Measurements from ENCODE around the gene ADO. TPM values are rescaled to one million over a fixed set of nuclear protein-coding genes. Genes with fewer than 3 reads are reported as not detected.

Gene ADO
- polyA plus RNA-seq, 1 donor: 21.1 TPM

DNA sequence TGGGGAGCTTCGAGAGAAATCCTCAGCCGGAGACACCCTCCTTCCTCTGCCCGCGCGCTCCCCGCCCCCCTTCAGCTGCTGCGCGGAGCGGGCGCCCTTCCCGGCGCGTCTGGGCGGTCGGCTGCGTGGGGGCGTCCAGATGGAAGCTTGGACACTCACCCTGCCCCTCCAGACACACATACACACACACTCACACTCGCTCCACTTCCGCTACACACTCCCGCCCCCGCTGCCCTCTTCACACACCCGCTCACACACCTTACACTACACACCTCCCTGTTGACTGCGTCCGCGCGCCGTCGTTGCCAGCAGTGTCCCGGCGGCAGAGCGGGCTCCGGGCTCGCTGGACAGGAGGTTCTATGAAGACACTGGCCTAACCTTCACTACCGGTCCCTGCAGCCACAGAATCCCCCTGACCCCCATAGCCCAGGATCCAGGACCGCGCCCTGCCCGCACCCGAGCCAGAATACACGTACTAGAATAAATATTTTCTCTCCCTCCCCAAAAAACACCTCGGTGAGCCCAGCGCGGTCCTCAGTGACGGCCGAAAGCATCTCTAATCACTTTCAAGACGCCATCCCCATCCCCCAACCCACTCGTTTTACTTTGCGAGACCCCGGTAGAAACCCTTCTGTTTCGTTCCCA is 12.7 kb downstream of the ADO start:
- Histone ChIP-seq H3K4me3 (ENCODE audit: low read length) (peak overlapping the region; percentile 80), H3K27me3 (ENCODE audit: control insufficient read depth, insufficient read depth, low read length) (peaks cover 72% of the 10 kb centered on the region), H3K9me3 (ENCODE audit: control insufficient read depth, low read depth, low read length) (peaks cover 7% of the 10 kb centered on the region), H3K27ac (ENCODE audit: low read length) (peak overlapping the region; percentile 94), H3K4me1 (ENCODE audit: control insufficient read depth, insufficient read depth, low read length) (peaks cover 23% of the 10 kb centered on the region), H3K36me3 (ENCODE audit: control insufficient read depth, insufficient read depth, low read length) (no peaks in the 10 kb centered on the region)
- DNase-seq: peak; percentile 31 to 76
- WGBS (ENCODE audit: insufficient coverage, low lambda C conversion rate): 0% methylated on average over 4 of the region's 49 CpGs

- WGBS (ENCODE audit: insufficient coverage, low lambda C conversion rate): no CpG with 5 or more reads among the region's 51 CpGs
- peaks cover 7% of the 10 kb centered on the region for H3K9me3 ChIP-seq (ENCODE audit: control insufficient read depth, low read depth, low read length)
- H3K27me3 ChIP-seq (ENCODE audit: control insufficient read depth, insufficient read depth, low read length): peaks cover 69% of the 10 kb centered on the region
- peaks cover 23% of the 10 kb centered on the region for H3K4me1 ChIP-seq (ENCODE audit: control insufficient read depth, insufficient read depth, low read length)
- no peaks in the 10 kb centered on the region for H3K36me3 ChIP-seq (ENCODE audit: control insufficient read depth, insufficient read depth, low read length)
- DNase-seq: peak; percentile 71 to 85
- peak overlapping the region; percentile 80 for H3K4me3 ChIP-seq (ENCODE audit: low read length)
- peak overlapping the region; percentile 94 for H3K27ac ChIP-seq (ENCODE audit: low read length)
Observed at GRCh38 chr10:62817766-62818425, 13.4 kb downstream of the ADO start.

DNA sequence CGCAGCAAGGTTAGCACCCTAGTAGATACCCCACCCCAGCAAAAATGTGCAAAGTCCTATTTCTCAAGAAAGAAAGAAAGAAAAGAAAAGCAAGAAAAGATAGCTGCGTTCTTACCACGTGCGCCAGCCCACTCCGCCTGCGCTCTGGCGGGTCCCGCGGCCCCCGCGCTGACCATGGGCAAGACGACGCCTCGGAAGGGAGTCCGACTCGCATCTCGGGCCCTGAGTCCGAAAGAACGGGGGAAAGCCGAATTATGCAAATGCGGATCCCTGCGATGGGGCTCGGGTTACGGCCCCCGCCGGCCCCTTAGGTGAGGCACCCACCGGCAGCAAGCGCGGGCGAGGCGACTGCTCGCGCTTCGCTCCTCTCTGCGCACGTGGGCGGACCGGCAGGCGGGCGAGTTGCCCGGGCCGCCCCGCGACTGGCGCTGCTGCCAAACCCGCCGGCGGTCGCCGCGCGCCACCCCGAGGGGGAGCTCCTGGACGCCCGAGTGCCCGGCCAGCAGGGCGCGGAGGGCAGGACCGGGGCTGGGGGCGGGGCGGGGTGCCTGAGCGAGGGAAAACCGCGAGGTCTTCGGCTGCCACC is 14.0 kb downstream of the ADO start:
- peaks cover 5% of the 10 kb centered on the region for H3K9me3 ChIP-seq (ENCODE audit: control insufficient read depth, low read depth, low read length)
- H3K27ac ChIP-seq (ENCODE audit: low read length): no peak overlapping the region
- DNase-seq: peak in 1 of 2 donors; percentile 41
- H3K27me3 ChIP-seq (ENCODE audit: control insufficient read depth, insufficient read depth, low read length): peaks cover 62% of the 10 kb centered on the region
- no peaks in the 10 kb centered on the region for H3K36me3 ChIP-seq (ENCODE audit: control insufficient read depth, insufficient read depth, low read length)
- WGBS (ENCODE audit: insufficient coverage, low lambda C conversion rate): no CpG with 5 or more reads among the region's 65 CpGs
- peaks cover 23% of the 10 kb centered on the region for H3K4me1 ChIP-seq (ENCODE audit: control insufficient read depth, insufficient read depth, low read length)
- H3K4me3 ChIP-seq (ENCODE audit: low read length): peak overlapping the region; percentile 26

- 80% methylated on average over 1 of the region's 19 CpGs for WGBS (ENCODE audit: insufficient coverage, low lambda C conversion rate)
- DNase-seq: no peak
Observed at GRCh38 chr10:62819141-62819920, 14.8 kb downstream of the ADO start.

GRCh38 chr10:62820586-62820985 is 16.1 kb downstream of the ADO start:
- Histone ChIP-seq H3K4me3 (ENCODE audit: low read length) (no peak overlapping the region), H3K27me3 (ENCODE audit: control insufficient read depth, insufficient read depth, low read length) (peaks cover 50% of the 10 kb centered on the region), H3K36me3 (ENCODE audit: control insufficient read depth, insufficient read depth, low read length) (no peaks in the 10 kb centered on the region), H3K4me1 (ENCODE audit: control insufficient read depth, insufficient read depth, low read length) (peaks cover 14% of the 10 kb centered on the region), H3K9me3 (ENCODE audit: control insufficient read depth, low read depth, low read length) (peaks cover 3% of the 10 kb centered on the region), H3K27ac (ENCODE audit: low read length) (no peak overlapping the region)
- WGBS (ENCODE audit: insufficient coverage, low lambda C conversion rate): no CpG with 5 or more reads among the region's 5 CpGs
- DNase-seq: no peak

More at GRCh38 chr10:62819141-62819920, 14.8 kb downstream of the ADO start:
- no peak overlapping the region for H3K27ac ChIP-seq (ENCODE audit: low read length)
- H3K27me3 ChIP-seq (ENCODE audit: control insufficient read depth, insufficient read depth, low read length): peaks cover 60% of the 10 kb centered on the region
- H3K36me3 ChIP-seq (ENCODE audit: control insufficient read depth, insufficient read depth, low read length): no peaks in the 10 kb centered on the region
- H3K4me3 ChIP-seq (ENCODE audit: low read length): no peak overlapping the region
- H3K4me1 ChIP-seq (ENCODE audit: control insufficient read depth, insufficient read depth, low read length): peaks cover 23% of the 10 kb centered on the region
- peaks cover 3% of the 10 kb centered on the region for H3K9me3 ChIP-seq (ENCODE audit: control insufficient read depth, low read depth, low read length)

- Histone ChIP-seq H3K9me3 (ENCODE audit: control insufficient read depth, low read depth, low read length) (no peaks in the 10 kb centered on the region), H3K4me1 (ENCODE audit: control insufficient read depth, insufficient read depth, low read length) (no peaks in the 10 kb centered on the region), H3K27me3 (ENCODE audit: control insufficient read depth, insufficient read depth, low read length) (peaks cover 16% of the 10 kb centered on the region), H3K4me3 (ENCODE audit: low read length) (no peak overlapping the region), H3K36me3 (ENCODE audit: control insufficient read depth, insufficient read depth, low read length) (no peaks in the 10 kb centered on the region), H3K27ac (ENCODE audit: low read length) (no peak overlapping the region)
- no CpG with 5 or more reads among the region's 1 CpG for WGBS (ENCODE audit: insufficient coverage, low lambda C conversion rate)
- no peak for DNase-seq
Observed at GRCh38 chr10:62826273-62826672, 21.8 kb downstream of the ADO start.

- 100% methylated on average over 1 of the region's 2 CpGs for WGBS (ENCODE audit: insufficient coverage, low lambda C conversion rate)
- H3K4me3 ChIP-seq (ENCODE audit: low read length): no peak overlapping the region
- H3K9me3 ChIP-seq (ENCODE audit: control insufficient read depth, low read depth, low read length): no peaks in the 10 kb centered on the region
- no peaks in the 10 kb centered on the region for H3K4me1 ChIP-seq (ENCODE audit: control insufficient read depth, insufficient read depth, low read length)
- peaks cover 9% of the 10 kb centered on the region for H3K27me3 ChIP-seq (ENCODE audit: control insufficient read depth, insufficient read depth, low read length)
- no peak overlapping the region for H3K27ac ChIP-seq (ENCODE audit: low read length)
- H3K36me3 ChIP-seq (ENCODE audit: control insufficient read depth, insufficient read depth, low read length): no peaks in the 10 kb centered on the region
- no peak for DNase-seq
Observed at GRCh38 chr10:62829622-62830021, 25.1 kb downstream of the ADO start.

DNA sequence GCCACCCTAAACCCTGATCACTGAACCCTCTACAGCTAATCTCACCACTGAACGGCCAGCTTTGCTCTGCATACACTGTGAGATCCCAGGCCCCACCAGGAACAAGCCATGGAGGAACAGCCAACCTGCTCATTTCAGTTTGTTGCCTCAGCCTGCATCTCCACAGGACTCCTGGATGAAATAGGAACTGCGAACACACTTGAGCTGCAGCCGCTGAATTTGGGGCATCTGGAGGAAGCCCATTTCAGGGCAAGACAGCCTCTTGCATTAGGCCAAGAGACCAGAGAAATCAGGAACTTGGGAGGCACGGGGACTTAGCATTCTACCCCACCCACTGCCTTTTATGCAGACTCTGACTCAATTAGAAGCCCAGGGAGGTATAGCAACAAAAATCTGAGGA is 26.2 kb downstream of the ADO start:
- H3K27me3 ChIP-seq (ENCODE audit: control insufficient read depth, insufficient read depth, low read length): peaks cover 7% of the 10 kb centered on the region

GRCh38 chr10:62831346-62831745 is 26.8 kb downstream of the ADO start:
- Histone ChIP-seq H3K27ac (ENCODE audit: low read length) (no peak overlapping the region), H3K36me3 (ENCODE audit: control insufficient read depth, insufficient read depth, low read length) (no peaks in the 10 kb centered on the region), H3K4me3 (ENCODE audit: low read length) (no peak overlapping the region), H3K4me1 (ENCODE audit: control insufficient read depth, insufficient read depth, low read length) (no peaks in the 10 kb centered on the region), H3K27me3 (ENCODE audit: control insufficient read depth, insufficient read depth, low read length) (peaks cover 7% of the 10 kb centered on the region), H3K9me3 (ENCODE audit: control insufficient read depth, low read depth, low read length) (no peaks in the 10 kb centered on the region)
- no peak for DNase-seq
- no CpG with 5 or more reads among the region's 2 CpGs for WGBS (ENCODE audit: insufficient coverage, low lambda C conversion rate)

More for the DNA sequence above, 26.2 kb downstream of the ADO start:
- Histone ChIP-seq H3K36me3 (ENCODE audit: control insufficient read depth, insufficient read depth, low read length) (no peaks in the 10 kb centered on the region), H3K9me3 (ENCODE audit: control insufficient read depth, low read depth, low read length) (no peaks in the 10 kb centered on the region), H3K27ac (ENCODE audit: low read length) (no peak overlapping the region), H3K4me3 (ENCODE audit: low read length) (no peak overlapping the region), H3K4me1 (ENCODE audit: control insufficient read depth, insufficient read depth, low read length) (no peaks in the 10 kb centered on the region)
- no peak for DNase-seq
- no CpG with 5 or more reads among the region's 4 CpGs for WGBS (ENCODE audit: insufficient coverage, low lambda C conversion rate)

DNA sequence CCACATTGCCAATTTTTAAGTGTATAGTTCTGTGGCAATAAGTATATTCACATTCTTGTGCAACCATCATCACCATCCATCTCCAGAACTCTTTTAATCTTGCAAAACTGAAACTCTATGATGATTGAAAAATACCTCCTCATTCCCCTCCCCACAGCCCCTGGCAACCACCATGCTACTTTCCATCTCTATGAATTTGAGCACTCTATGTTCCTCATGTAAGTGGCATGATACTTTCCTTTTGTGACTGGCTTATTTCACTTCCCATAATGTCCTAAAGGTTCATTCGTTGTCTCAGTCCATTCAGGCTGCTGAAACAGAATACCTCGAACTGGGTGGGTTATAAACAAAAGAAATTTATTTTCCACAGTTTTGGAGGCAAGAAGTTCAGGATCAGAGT is 35.1 kb downstream of the ADO start:
- 100% methylated on average over 1 of the region's 2 CpGs for WGBS (ENCODE audit: insufficient coverage, low lambda C conversion rate)
- Histone ChIP-seq H3K27ac (ENCODE audit: low read length) (no peak overlapping the region), H3K36me3 (ENCODE audit: control insufficient read depth, insufficient read depth, low read length) (no peaks in the 10 kb centered on the region), H3K4me1 (ENCODE audit: control insufficient read depth, insufficient read depth, low read length) (no peaks in the 10 kb centered on the region), H3K27me3 (ENCODE audit: control insufficient read depth, insufficient read depth, low read length) (no peaks in the 10 kb centered on the region), H3K9me3 (ENCODE audit: control insufficient read depth, low read depth, low read length) (no peaks in the 10 kb centered on the region), H3K4me3 (ENCODE audit: low read length) (no peak overlapping the region)
- DNase-seq: no peak
